Measurements from ENCODE around the gene KCNH3. TPM values are rescaled to one million over a fixed set of nuclear protein-coding genes. Genes with fewer than 3 reads are reported as not detected.

KCNH3 gene
- polyA plus RNA-seq, 1 donor (not counting 4 experiments of a cell fraction or from before 2014, with no cell fraction given), result 0.08 TPM

Small RNA genes lying within 50 kb of the gene (small RNA-seq; reads per million reads assigned to genes)
- gene POLR2KP1 (ENCODE audit: insufficient read length in 3 of 3, low read depth in 3 of 3, low replicate concordance in 1 of 3) (0 reads per million in 3 experiments), gene RNU6-834P (ENCODE audit: insufficient read length in 3 of 3, low read depth in 3 of 3, low replicate concordance in 1 of 3) (0 reads per million in 3 experiments)

Other genes with a start within 250 kb of the KCNH3 start
- gene PRPH, start 243.9 kb upstream of the KCNH3 start, polyA plus RNA-seq, result 0.05 to 0.11 TPM (median 0.08 TPM) in 3 replicates
- 1.7 to 14.1 TPM (median 12.7 TPM) in 3 replicates for gene TROAP, start 215.8 kb upstream of the KCNH3 start, polyA plus RNA-seq
- gene C1QL4, start 201.8 kb upstream of the KCNH3 start, polyA plus RNA-seq, result 0.07 to 0.10 TPM (median 0.09 TPM) in 3 replicates
- 0.03 to 0.04 TPM in 2 of 3 replicates, not detected in the other for gene DNAJC22, start 192.1 kb upstream of the KCNH3 start, polyA plus RNA-seq
- 46.2 to 51.3 TPM (median 47.9 TPM) in 3 replicates for gene SPATS2, start 171.6 kb upstream of the KCNH3 start, polyA plus RNA-seq
- gene MCRS1, start 29.1 kb downstream of the KCNH3 start, polyA plus RNA-seq, result 40.7 to 55.8 TPM (median 49.3 TPM) in 3 replicates
- gene FAM186B, start 66.6 kb downstream of the KCNH3 start, polyA plus RNA-seq, result 0.12 to 0.23 TPM (median 0.13 TPM) in 3 replicates
- 12.7 to 19.0 TPM (median 13.3 TPM) in 3 replicates for gene PRPF40B, start 84.5 kb downstream of the KCNH3 start, polyA plus RNA-seq
- 1.1 to 1.4 TPM (median 1.2 TPM) in 3 replicates for gene FMNL3, start 168.4 kb downstream of the KCNH3 start, polyA plus RNA-seq
- 619 to 815 TPM (median 668 TPM) in 3 replicates for gene TMBIM6, start 202.5 kb downstream of the KCNH3 start, polyA plus RNA-seq